Activated CD4-positive, alpha-beta T cell treated with anti-CD3 and anti-CD28 coated beads, Interleukin-2, Interleukin-6, amounts not matched to agents 100 ng/mL and 50 ng/mL, durations not matched to agents 16 hours and 8 hours (primary cell): ENCODE measurements around the gene WDR27.
"Not testable (repeated sequence)": the region's sequence is repeated elsewhere in the genome, so short reads cannot be mapped to it uniquely, and the experiment has no call there.

Source experiments
- DNase-seq: peaks from one replicate; pipeline ENCODE4 v3.0.0-alpha.2; 2020

Gene WDR27

GRCh38 chr6:169638388-169638787, 63.4 kb downstream of the WDR27 start:
- no peak for DNase-seq

- DNase-seq = no peak
Observed at GRCh38 chr6:169635345-169635744, 66.5 kb downstream of the WDR27 start.

- DNase-seq = no peak
Observed at GRCh38 chr6:169632841-169633240, 69.0 kb downstream of the WDR27 start.

DNA sequence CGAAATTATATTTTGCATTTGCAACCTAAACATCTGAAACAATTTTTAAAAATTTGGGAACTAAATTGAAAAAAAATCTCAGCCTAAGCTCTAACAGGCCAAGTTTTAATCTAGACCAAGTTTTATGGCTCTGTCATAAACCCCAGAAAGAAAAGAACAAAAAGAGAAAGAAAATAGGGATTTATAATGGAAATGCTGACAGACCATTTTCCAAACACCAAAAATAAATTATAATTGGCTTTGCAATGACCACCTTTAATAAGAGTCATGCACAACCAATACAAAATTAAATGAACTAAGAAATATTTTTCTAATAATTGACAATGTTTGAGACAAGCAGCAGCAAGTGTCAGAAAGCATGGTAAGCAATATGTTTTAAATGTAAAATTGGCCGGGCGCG, 72.6 kb downstream of the WDR27 start:
- no peak for DNase-seq

GRCh38 chr6:169627736-169628607, 73.9 kb downstream of the WDR27 start:
- no peak for DNase-seq

DNA sequence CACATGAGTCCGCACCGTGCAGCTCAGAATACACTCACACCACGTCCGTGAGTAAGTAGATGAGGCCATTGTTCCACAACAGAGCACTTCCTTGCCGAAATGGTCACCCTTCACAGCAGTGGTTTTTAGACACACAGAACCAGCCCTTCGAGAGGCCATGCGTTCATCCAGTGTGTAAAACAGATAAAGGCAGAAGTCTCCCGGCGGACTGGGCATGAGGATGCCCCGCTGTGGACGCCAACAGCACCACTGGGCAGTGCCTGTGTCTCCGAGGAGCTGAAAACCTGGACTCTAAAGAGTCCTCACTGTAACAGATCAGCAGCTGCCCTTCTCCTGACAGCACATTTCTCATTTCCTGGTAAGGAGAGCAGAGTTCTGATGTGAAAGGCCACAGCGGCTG, 75.2 kb downstream of the WDR27 start:
- DNase-seq = no peak

DNA sequence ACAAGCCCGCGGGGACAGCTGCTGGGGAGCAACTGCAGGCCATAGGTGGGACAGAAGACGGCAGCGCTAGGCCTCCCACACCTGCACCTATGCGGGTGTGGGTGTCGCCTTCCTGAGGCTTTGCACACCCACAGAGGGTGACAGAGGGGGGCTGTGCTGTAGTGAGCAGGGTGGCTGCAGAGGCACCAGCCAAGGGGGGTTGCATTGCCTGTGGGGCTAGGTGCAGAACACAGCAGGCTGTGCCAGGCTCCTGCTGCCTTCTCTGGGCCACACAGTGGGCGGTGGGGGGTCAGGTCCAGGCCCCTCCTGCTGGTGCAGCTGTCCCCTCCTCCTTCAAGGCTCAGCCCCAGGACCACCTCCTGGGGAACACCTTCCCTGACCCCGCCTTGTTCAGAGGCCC, 75.7 kb downstream of the WDR27 start:
- no peak for DNase-seq

GRCh38 chr6:169625376-169625775, 76.5 kb downstream of the WDR27 start:
- no peak for DNase-seq

- no peak for DNase-seq
Observed at GRCh38 chr6:169624785-169625184, 77.0 kb downstream of the WDR27 start.

GRCh38 chr6:169623975-169624374, 77.9 kb downstream of the WDR27 start:
- DNase-seq = no peak

GRCh38 chr6:169623343-169623742, 78.5 kb downstream of the WDR27 start:
- DNase-seq = no peak

- no peak for DNase-seq
Observed at GRCh38 chr6:169622618-169623017, 79.2 kb downstream of the WDR27 start.

- no peak for DNase-seq
Observed at GRCh38 chr6:169621311-169621710, 80.5 kb downstream of the WDR27 start.

DNA sequence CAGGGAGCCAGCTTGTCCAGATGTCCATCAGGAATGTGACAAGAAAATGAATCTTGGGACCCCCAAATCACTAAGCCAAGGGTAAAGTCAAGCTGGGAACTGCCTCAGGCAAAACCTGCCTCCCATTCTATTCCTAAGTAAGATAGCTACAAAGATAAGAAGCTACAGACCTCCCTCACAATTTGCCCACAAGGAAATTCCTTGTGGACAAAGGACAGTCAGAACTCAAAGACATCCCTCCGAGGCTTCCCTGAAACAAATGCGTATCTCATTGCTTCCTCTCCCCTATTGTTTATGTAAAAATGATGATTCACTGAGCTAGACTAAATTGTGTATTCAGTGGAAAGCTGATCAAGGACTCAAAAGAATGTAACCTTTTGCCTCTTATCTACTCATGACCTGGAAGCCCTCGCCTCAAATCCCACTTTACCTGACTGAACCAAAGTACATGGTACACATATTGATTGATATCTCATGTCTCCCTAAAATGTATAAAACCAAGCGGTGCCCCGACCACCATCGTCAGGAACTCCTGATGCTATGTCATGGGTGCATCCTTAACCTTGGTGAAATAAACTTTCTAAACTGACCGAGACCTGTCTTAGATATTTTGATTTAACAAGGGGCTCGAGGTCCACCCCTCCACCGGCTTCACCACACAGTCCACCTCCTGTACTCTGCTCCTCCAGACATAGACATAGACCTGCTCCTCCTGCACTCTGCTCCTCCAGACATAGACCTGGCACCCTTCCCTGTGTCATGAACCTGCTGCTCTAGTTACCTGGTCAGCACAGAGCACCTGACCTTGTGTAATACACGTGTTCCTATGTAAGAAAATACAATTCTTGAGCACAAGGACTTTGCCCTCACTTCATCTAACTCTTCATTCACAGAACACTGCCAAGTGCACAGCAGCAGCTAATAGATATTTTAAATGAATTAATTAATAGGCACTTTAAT, 81.4 kb downstream of the WDR27 start:
- DNase-seq = no peak

DNA sequence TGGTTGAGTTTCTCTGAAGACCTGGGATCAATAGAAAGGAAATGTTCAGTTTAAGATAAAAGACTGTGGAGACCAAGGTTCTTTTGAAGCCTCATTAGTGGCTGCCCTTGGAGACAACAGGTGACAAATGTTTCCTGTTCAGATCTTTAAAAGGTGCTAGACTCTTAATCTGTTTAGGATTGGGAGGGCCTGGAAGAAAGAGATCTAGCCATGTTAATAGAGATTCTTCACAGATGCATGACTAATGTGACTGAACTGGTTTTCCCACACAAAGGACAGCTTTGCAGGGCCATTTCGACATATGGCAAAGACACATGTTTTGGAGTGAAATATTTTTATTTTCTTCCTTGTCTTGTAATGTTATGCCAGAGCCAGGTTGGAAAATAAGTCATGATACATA, 82.2 kb downstream of the WDR27 start:
- no peak for DNase-seq

- no peak for DNase-seq
Observed at GRCh38 chr6:169618526-169619490, 83.0 kb downstream of the WDR27 start.

GRCh38 chr6:169617562-169617961, 84.3 kb downstream of the WDR27 start:
- DNase-seq = no peak

- DNase-seq = not testable (repeated sequence)
Observed at GRCh38 chr6:169608609-169609008, 93.2 kb downstream of the WDR27 start.

- no peak for DNase-seq
Observed at GRCh38 chr6:169604076-169604475, 97.8 kb downstream of the WDR27 start.

DNA sequence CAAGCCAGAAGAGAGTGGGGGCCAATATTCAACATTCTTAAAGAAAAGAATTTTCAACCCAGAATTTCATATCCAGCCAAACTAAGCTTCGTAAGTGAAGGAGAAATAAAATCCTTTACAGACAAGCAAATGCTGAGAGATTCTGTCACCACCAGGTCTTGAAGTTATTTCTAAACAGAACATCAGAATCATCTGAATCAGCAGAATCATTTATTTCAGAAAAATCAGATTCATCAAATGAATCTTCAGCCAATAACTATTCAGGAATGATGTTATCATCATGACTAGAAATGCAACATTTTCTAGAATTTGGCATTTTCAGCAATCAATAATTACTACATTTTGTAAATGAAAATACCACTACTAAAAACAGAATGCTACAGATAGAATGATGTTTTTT, 100.7 kb downstream of the WDR27 start:
- not testable (repeated sequence) for DNase-seq

GRCh38 chr6:169592558-169592957, 109.3 kb downstream of the WDR27 start:
- no peak for DNase-seq

DNA sequence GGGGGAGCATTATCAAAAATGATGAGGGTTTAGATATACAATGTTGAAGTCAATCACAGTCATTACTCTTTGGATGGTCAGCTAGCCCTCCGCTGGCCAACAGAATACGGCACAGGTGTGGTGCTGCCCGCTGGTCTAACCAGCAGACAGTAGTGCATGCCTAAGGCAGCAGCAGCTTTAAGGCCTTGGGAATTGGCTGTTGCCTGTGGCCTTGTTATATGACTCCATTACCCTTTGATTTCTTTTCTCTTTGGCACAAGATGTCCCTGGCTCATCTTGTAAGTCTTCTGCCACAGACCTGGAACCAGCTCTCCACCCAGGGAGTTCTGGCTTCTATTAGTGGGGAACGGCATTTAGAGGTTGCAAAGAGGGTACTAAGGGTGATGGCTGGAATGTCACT, 110.2 kb downstream of the WDR27 start:
- no peak for DNase-seq
